ENCODE data around the gene CHRNA1.

DNA sequence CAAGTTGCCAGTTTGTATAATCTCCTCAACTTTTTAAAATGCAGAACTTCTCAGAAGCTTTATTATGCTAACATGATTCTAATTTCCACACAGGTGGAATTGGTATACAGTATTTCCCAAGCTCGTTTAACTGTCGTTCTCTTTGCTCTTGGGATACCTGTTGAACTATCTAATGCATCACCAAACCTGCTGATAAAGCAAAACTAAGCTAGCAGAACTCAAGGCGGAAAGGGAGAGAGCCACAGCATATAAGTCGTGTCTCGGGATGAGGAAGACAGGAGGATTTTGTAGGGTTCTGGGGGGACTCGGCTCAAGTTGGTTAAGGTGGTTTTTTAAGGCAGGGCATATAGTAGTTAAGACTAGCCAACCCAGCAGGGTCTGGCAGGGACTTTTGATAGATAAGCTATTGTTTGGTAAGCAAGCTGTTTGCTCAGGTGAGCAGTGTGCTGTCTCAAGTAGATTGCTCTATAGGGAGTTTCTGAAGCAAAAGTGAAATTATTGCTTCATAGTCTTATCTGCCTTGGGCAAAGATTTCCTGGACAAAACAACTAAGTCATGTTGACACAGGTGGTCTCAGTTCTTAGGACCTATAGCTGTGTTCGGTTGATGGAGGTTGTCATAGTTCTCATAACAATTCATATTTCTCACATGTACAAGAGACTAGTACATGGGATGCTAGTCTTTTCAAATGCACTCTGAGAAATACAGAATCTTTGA, 28.2 kb upstream of the CHRNA1 start:
- TF ChIP-seq, protein P1, sequence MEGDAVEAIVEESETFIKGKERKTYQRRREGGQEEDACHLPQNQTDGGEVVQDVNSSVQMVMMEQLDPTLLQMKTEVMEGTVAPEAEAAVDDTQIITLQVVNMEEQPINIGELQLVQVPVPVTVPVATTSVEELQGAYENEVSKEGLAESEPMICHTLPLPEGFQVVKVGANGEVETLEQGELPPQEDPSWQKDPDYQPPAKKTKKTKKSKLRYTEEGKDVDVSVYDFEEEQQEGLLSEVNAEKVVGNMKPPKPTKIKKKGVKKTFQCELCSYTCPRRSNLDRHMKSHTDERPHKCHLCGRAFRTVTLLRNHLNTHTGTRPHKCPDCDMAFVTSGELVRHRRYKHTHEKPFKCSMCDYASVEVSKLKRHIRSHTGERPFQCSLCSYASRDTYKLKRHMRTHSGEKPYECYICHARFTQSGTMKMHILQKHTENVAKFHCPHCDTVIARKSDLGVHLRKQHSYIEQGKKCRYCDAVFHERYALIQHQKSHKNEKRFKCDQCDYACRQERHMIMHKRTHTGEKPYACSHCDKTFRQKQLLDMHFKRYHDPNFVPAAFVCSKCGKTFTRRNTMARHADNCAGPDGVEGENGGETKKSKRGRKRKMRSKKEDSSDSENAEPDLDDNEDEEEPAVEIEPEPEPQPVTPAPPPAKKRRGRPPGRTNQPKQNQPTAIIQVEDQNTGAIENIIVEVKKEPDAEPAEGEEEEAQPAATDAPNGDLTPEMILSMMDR (IDR thresholded peaks at IDR 0.05; ENCODE audit: poor library complexity, severe bottlenecking), result no peak
- TF ChIP-seq, protein P2, sequence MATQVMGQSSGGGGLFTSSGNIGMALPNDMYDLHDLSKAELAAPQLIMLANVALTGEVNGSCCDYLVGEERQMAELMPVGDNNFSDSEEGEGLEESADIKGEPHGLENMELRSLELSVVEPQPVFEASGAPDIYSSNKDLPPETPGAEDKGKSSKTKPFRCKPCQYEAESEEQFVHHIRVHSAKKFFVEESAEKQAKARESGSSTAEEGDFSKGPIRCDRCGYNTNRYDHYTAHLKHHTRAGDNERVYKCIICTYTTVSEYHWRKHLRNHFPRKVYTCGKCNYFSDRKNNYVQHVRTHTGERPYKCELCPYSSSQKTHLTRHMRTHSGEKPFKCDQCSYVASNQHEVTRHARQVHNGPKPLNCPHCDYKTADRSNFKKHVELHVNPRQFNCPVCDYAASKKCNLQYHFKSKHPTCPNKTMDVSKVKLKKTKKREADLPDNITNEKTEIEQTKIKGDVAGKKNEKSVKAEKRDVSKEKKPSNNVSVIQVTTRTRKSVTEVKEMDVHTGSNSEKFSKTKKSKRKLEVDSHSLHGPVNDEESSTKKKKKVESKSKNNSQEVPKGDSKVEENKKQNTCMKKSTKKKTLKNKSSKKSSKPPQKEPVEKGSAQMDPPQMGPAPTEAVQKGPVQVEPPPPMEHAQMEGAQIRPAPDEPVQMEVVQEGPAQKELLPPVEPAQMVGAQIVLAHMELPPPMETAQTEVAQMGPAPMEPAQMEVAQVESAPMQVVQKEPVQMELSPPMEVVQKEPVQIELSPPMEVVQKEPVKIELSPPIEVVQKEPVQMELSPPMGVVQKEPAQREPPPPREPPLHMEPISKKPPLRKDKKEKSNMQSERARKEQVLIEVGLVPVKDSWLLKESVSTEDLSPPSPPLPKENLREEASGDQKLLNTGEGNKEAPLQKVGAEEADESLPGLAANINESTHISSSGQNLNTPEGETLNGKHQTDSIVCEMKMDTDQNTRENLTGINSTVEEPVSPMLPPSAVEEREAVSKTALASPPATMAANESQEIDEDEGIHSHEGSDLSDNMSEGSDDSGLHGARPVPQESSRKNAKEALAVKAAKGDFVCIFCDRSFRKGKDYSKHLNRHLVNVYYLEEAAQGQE (IDR thresholded peaks at IDR 0.05; ENCODE audit: borderline replicate concordance), result no peak
- no peak for TF ChIP-seq EZH2 (IDR thresholded peaks at IDR 0.05; ENCODE audit: borderline replicate concordance, insufficient read depth, low read length, poor library complexity, severe bottlenecking)
- TF ChIP-seq SMC3 (conservative IDR thresholded peaks at IDR 0.05; ENCODE audit: poor library complexity), result no peak
- TF ChIP-seq RAD21 (conservative IDR thresholded peaks at IDR 0.05), result no peak

Data from neural cell (in vitro differentiated cells).